ENCODE results near the gene NAXD. TPM values are rescaled to one million over a fixed set of nuclear protein-coding genes. Genes with fewer than 3 reads are reported as not detected.

Gene NAXD
- total and polyA plus RNA-seq, 10 of the 15 experiments (the other 5 are each of a cell fraction or from before 2014, with no cell fraction given) = 1.5 to 36.2 (median 23.8) TPM

DNA sequence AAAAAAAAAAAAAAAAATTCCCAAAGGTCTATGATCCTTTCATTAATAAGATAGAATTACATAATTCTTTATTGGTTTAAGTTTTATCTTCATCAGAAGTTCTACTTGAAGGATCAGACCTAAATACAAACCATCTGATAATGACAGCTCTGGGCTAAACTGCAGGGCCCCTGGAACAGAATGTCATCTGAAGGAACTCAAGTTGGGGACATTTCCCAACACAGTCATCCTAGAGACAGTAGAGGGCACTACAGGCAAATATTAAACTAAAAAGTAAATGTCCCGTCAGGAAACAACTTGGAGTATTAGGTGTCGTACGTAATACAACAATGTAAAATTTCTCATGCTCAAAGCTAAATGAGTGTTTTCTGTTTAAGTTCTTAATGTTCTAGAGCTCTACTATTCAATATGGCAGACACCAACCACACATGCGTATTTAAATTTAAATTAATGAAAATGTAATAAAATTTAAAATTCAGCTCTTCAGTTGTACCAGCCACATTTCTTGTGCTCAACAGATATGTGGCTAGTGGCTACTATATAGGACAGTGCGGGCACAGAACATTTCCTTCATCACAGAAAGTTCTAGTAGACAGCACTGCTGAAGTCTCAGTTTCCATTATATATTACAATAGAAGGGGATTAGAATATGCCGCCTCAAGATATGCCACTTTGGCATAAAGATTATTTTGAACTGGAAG, 21.8 kb upstream of the NAXD start (continued):
- TF ChIP-seq HSF1 (IDR thresholded peaks at IDR 0.05; ENCODE audit: low read depth, low read length) = no peak

DNA sequence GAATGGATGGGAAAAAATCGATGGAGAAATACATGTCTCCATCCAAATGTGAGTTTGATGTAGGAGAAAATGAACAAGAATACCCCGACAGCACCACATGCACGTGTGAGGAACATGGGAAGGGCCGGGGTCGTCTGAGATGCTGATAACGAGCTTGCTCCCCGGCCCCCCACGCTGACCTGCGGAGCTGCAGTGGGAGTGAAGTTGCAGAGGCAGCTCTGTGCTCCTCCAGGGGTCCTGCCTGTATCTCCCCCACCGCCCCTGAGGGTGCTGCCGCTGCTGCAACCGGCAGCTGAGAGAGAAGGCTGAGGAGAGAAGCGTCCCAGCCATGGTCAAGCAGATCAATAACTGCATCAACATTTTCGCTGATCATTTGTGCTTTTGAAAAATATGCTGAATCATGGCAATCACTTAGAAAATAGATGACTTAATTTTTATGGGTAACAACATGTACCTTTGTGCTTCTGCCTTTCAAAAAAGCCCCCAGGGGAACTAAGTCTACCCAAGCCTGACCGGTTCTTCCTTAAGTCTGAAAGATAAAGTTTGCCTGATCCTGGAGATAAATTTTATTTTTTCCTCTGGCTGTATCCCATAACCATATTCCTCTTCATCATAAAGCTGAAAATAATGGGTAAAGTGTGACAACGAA, 18.2 kb upstream of the NAXD start:
- no peaks in the 10 kb centered on the region for H3K9me3 ChIP-seq (replicated peaks; ENCODE audit: control insufficient read depth, insufficient read depth, low read length)
- H3K9ac ChIP-seq (ENCODE audit: control insufficient read depth, insufficient read depth, low read length) = no peak overlapping the region
- FAIRE-seq (no peak), DNase-seq (ENCODE audit: low read depth, low spot score) (no peak), ATAC-seq (no peak)
- intact Hi-C loops (cut with micrococcal nuclease; ENCODE audit: unreplicated experiment) (no loop called here), in situ Hi-C loops (cut with MboI) (loop anchor here (5.0 to 10.0 kb wide), 2 partner anchors 220 to 448 kb away; no protein-coding TSS in a partner anchor)
- no peak overlapping the region for H3K27ac ChIP-seq (ENCODE audit: control insufficient read depth, insufficient read depth)
- H3K27me3 ChIP-seq (replicated peaks in 1 of 2; ENCODE audit: control insufficient read depth in 2 of 2, insufficient read depth in 2 of 2, low read length in 1 of 2) = no peaks in the 10 kb centered on the region
- no peaks in the 10 kb centered on the region for H3K36me3 ChIP-seq (ENCODE audit: control insufficient read depth in 2 of 2, insufficient read depth in 2 of 2, low read length in 1 of 2)
- no peaks in the 10 kb centered on the region for H3K4me1 ChIP-seq (ENCODE audit: control insufficient read depth, insufficient read depth, low read length)
- 74% methylated on average over 16 of the region's 16 CpGs for WGBS (ENCODE audit: insufficient coverage, insufficient replicate concordance, low lambda C conversion rate, missing lambda C conversion rate)
- no peaks in the 10 kb centered on the region for H3K79me2 ChIP-seq (ENCODE audit: control insufficient read depth, insufficient read depth, low read length)
- RAD21 ChIA-PET (ENCODE audit: unreplicated experiment) = interaction anchor here (1.4 to 3.5 kb wide), 6 partner anchors 13 to 222 kb away, joined by 4 to 14 read pairs (median 7); no protein-coding TSS in a partner anchor
- CTCF ChIA-PET = interaction anchor here (0.6 to 5.9 kb wide), 9 partner anchors 13 to 221 kb away, joined by 3 to 82 read pairs (median 4); no protein-coding TSS in a partner anchor
- TF ChIP-seq SREBF1 (IDR thresholded peaks at IDR 0.05; ENCODE audit: low read length) (no peak), CHD4 (IDR thresholded peaks at IDR 0.05) (no peak), POU2F2 (IDR thresholded peaks at IDR 0.05; ENCODE audit: borderline replicate concordance, low read depth, low read length) (no peak), IKZF1 (conservative IDR thresholded peaks at IDR 0.05) (no peak), TCF3 (IDR thresholded peaks at IDR 0.05; ENCODE audit: borderline replicate concordance, insufficient read depth, low read depth, low read length) (no peak), ATF3 (IDR thresholded peaks at IDR 0.05; ENCODE audit: borderline replicate concordance, extremely low read depth, low read depth, low read length) (no peak)
- TF ChIP-seq, protein P1, sequence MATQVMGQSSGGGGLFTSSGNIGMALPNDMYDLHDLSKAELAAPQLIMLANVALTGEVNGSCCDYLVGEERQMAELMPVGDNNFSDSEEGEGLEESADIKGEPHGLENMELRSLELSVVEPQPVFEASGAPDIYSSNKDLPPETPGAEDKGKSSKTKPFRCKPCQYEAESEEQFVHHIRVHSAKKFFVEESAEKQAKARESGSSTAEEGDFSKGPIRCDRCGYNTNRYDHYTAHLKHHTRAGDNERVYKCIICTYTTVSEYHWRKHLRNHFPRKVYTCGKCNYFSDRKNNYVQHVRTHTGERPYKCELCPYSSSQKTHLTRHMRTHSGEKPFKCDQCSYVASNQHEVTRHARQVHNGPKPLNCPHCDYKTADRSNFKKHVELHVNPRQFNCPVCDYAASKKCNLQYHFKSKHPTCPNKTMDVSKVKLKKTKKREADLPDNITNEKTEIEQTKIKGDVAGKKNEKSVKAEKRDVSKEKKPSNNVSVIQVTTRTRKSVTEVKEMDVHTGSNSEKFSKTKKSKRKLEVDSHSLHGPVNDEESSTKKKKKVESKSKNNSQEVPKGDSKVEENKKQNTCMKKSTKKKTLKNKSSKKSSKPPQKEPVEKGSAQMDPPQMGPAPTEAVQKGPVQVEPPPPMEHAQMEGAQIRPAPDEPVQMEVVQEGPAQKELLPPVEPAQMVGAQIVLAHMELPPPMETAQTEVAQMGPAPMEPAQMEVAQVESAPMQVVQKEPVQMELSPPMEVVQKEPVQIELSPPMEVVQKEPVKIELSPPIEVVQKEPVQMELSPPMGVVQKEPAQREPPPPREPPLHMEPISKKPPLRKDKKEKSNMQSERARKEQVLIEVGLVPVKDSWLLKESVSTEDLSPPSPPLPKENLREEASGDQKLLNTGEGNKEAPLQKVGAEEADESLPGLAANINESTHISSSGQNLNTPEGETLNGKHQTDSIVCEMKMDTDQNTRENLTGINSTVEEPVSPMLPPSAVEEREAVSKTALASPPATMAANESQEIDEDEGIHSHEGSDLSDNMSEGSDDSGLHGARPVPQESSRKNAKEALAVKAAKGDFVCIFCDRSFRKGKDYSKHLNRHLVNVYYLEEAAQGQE (IDR thresholded peaks at IDR 0.05; ENCODE audit: low read depth, low read length) = no peak
- SMC1A ChIA-PET (ENCODE audit: uncharacterized antibody, unreplicated experiment) = interaction anchor here (0.8 to 4.3 kb wide), 12 partner anchors 11 to 311 kb away, joined by 3 to 50 read pairs (median 5); no protein-coding TSS in a partner anchor
- no peaks in the 10 kb centered on the region for H4K20me1 ChIP-seq (ENCODE audit: control insufficient read depth, insufficient read depth)
- H3K4me2 ChIP-seq (ENCODE audit: control insufficient read depth, insufficient read depth) = no peak overlapping the region
- no TSS peak for BruUV-seq (replicated peaks)
- POLR2A ChIA-PET = interaction anchor here (1.3 to 2.5 kb wide), 2 partner anchors 11 to 13 kb away, joined by 4 to 11 read pairs; no protein-coding TSS in a partner anchor
- H3K4me3 ChIP-seq = no peak overlapping the region
- no peak overlapping the region for H2AFZ ChIP-seq (ENCODE audit: control insufficient read depth, low read depth, low read length)
